Panc1 (cell line): ENCODE measurements around the gene KAT7.

Experiments used
- POLR2AphosphoS5 ChIP-seq: IDR thresholded peaks from 2 replicates; pipeline ENCODE4 v1.6.1; 2012; ENCODE audit warnings: mild to moderate bottlenecking, low read depth, low read length, moderate library complexity
- SIN3A ChIP-seq: IDR thresholded peaks from 2 replicates; pipeline ENCODE4 v1.6.1; 2012; ENCODE audit warnings: low read depth, mild to moderate bottlenecking, low read length, moderate library complexity, borderline replicate concordance; ENCODE audit not compliant: insufficient read depth
- TF ChIP-seq, protein P1 (sequence below): fragments of 450-650 bp; IDR thresholded peaks from 2 replicates; pipeline ENCODE4 v1.5.1; 2017; ENCODE audit warnings: mild to moderate bottlenecking

DNA sequence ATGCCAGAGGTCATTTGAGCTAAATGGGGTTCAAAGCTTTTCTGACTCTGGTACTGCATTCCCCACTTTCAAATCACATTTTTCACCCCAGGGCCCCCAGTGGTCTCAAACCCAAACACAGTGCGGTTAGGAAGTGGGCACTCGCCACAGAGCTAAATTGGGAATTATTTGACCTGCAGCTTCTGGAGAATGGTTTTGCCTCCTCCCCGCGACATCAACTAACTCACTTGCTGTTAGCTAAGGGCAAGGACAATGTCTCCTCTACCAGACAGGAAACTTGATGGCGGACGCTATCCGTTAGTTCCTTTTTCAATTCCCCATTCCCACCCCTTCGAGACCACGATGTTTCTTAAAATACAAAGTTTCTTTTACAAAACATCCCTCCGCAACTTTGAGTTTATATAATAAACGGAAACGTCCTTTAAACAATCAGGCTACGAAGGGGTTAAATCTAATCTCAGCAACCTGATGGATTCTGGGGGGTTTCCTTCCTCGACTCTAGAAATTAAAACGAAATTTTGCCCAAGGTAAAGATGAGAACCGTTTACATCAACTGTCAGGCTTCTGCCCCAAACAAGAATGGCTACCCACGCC, 500 bp upstream of the KAT7 start:
- TF ChIP-seq, protein P1, sequence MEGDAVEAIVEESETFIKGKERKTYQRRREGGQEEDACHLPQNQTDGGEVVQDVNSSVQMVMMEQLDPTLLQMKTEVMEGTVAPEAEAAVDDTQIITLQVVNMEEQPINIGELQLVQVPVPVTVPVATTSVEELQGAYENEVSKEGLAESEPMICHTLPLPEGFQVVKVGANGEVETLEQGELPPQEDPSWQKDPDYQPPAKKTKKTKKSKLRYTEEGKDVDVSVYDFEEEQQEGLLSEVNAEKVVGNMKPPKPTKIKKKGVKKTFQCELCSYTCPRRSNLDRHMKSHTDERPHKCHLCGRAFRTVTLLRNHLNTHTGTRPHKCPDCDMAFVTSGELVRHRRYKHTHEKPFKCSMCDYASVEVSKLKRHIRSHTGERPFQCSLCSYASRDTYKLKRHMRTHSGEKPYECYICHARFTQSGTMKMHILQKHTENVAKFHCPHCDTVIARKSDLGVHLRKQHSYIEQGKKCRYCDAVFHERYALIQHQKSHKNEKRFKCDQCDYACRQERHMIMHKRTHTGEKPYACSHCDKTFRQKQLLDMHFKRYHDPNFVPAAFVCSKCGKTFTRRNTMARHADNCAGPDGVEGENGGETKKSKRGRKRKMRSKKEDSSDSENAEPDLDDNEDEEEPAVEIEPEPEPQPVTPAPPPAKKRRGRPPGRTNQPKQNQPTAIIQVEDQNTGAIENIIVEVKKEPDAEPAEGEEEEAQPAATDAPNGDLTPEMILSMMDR, result no peak
- TF ChIP-seq SIN3A (no peak), POLR2AphosphoS5 (no peak)
